LNCaP clone FGC (cell line): ENCODE data around the gene SVIL.
A peak's percentile ranks its signal among the peaks of the same experiment; 100 is the strongest.
"Not testable (repeated sequence)": the region's sequence is repeated elsewhere in the genome, so short reads cannot be mapped to it uniquely, and the experiment has no call there.

ENCODE experiments used
- DNase-seq: peaks from one replicate; pipeline ENCODE4 v3.0.0-alpha.2; 2011; ENCODE audit warnings: low read depth
- H3K4me3 ChIP-seq: 2 replicates; pipeline ENCODE4 v1.5.1; 2011; ENCODE audit warnings: mild to moderate bottlenecking, low read depth, low read length, control low read depth
- CTCF ChIP-seq: IDR thresholded peaks from 2 replicates; pipeline ENCODE4 v1.5.1; 2012; ENCODE audit warnings: mild to moderate bottlenecking; ENCODE audit not compliant: control insufficient read depth, insufficient read depth; ENCODE audit errors: extremely low read depth

Gene SVIL

GRCh38 chr10:29455095-29455494 lies 179.7 kb downstream of the SVIL start:
- H3K4me3 ChIP-seq, result no peak overlapping the region
- TF ChIP-seq CTCF, result no peak
- no peak for DNase-seq

- no peak for TF ChIP-seq CTCF
- H3K4me3 ChIP-seq, result no peak overlapping the region
Measured at GRCh38 chr10:29454250-29454649, 180.5 kb downstream of the SVIL start.

GRCh38 chr10:29452546-29452945 lies 182.2 kb downstream of the SVIL start:
- TF ChIP-seq CTCF, result no peak
- no peak overlapping the region for H3K4me3 ChIP-seq
- no peak for DNase-seq

More at GRCh38 chr10:29454250-29454649, 180.5 kb downstream of the SVIL start:
- no peak for DNase-seq

GRCh38 chr10:29451946-29452345 lies 182.8 kb downstream of the SVIL start:
- no peak overlapping the region for H3K4me3 ChIP-seq
- no peak for TF ChIP-seq CTCF
- no peak for DNase-seq

- no peak for TF ChIP-seq CTCF
- H3K4me3 ChIP-seq, result no peak overlapping the region
- DNase-seq, result no peak
Measured at GRCh38 chr10:29450405-29450804, 184.4 kb downstream of the SVIL start.

GRCh38 chr10:29448756-29449592 lies 185.8 kb downstream of the SVIL start:
- not testable (repeated sequence) for H3K4me3 ChIP-seq
- peak; percentile 21 for DNase-seq
- TF ChIP-seq CTCF, result peak; percentile 88

GRCh38 chr10:29448125-29448524 lies 186.6 kb downstream of the SVIL start:
- TF ChIP-seq CTCF, result no peak
- DNase-seq, result no peak
- no peak overlapping the region for H3K4me3 ChIP-seq
